ENCODE measurements around the gene DCC.

The DCC gene

GRCh38 chr18:53004798-53005197 is 664.8 kb downstream of the DCC start:
- no peak overlapping the region for H3K9ac ChIP-seq

GRCh38 chr18:53018791-53019190 is 678.8 kb downstream of the DCC start:
- no peak overlapping the region for H3K4me2 ChIP-seq
- no peak overlapping the region for H3K4me3 ChIP-seq
- no peaks in the 10 kb centered on the region for H3K4me1 ChIP-seq
- no peaks in the 10 kb centered on the region for H3K36me3 ChIP-seq
- H4K20me1 ChIP-seq, result no peaks in the 10 kb centered on the region
- H3K9me3 ChIP-seq, result no peaks in the 10 kb centered on the region
- H3K9ac ChIP-seq, result no peak overlapping the region
- no peak overlapping the region for H3K27ac ChIP-seq
- TF ChIP-seq Cebpa-rat (IDR thresholded peaks at IDR 0.05), result no peak
- H3K27me3 ChIP-seq, result no peaks in the 10 kb centered on the region

More at GRCh38 chr18:53004798-53005197, 664.8 kb downstream of the DCC start:
- H3K36me3 ChIP-seq, result no peaks in the 10 kb centered on the region
- H3K4me3 ChIP-seq, result no peak overlapping the region
- no peak overlapping the region for H3K27ac ChIP-seq
- no peak for TF ChIP-seq Cebpa-rat (IDR thresholded peaks at IDR 0.05)
- H3K27me3 ChIP-seq, result no peaks in the 10 kb centered on the region
- no peaks in the 10 kb centered on the region for H4K20me1 ChIP-seq
- H3K4me2 ChIP-seq, result no peak overlapping the region
- no peaks in the 10 kb centered on the region for H3K9me3 ChIP-seq
- no peaks in the 10 kb centered on the region for H3K4me1 ChIP-seq

GRCh38 chr18:53025247-53025646 is 685.2 kb downstream of the DCC start:
- Histone ChIP-seq H3K4me2 (no peak overlapping the region), H3K36me3 (no peaks in the 10 kb centered on the region), H3K27ac (no peak overlapping the region), H3K27me3 (no peaks in the 10 kb centered on the region), H3K4me3 (no peak overlapping the region), H4K20me1 (no peaks in the 10 kb centered on the region), H3K9ac (no peak overlapping the region), H3K4me1 (no peaks in the 10 kb centered on the region), H3K9me3 (no peaks in the 10 kb centered on the region)
- no peak for TF ChIP-seq Cebpa-rat (IDR thresholded peaks at IDR 0.05)

GRCh38 chr18:53028565-53028964 is 688.6 kb downstream of the DCC start:
- H3K27ac ChIP-seq, result no peak overlapping the region
- no peak for TF ChIP-seq Cebpa-rat (IDR thresholded peaks at IDR 0.05)
- H3K4me1 ChIP-seq, result no peaks in the 10 kb centered on the region
- no peaks in the 10 kb centered on the region for H4K20me1 ChIP-seq
- H3K9ac ChIP-seq, result no peak overlapping the region
- H3K4me2 ChIP-seq, result no peak overlapping the region
- no peak overlapping the region for H3K4me3 ChIP-seq
- H3K27me3 ChIP-seq, result no peaks in the 10 kb centered on the region
- no peaks in the 10 kb centered on the region for H3K36me3 ChIP-seq
- H3K9me3 ChIP-seq, result no peaks in the 10 kb centered on the region

- Histone ChIP-seq H3K9me3 (no peaks in the 10 kb centered on the region), H3K27me3 (no peaks in the 10 kb centered on the region), H4K20me1 (no peaks in the 10 kb centered on the region), H3K4me1 (no peaks in the 10 kb centered on the region), H3K36me3 (no peaks in the 10 kb centered on the region), H3K9ac (no peak overlapping the region), H3K27ac (no peak overlapping the region), H3K4me3 (no peak overlapping the region), H3K4me2 (no peak overlapping the region)
- TF ChIP-seq Cebpa-rat (IDR thresholded peaks at IDR 0.05), result no peak
These were observed 693.1 kb downstream of the DCC start for GRCh38 chr18:53033128-53033527.

GRCh38 chr18:53038608-53039007 is 698.6 kb downstream of the DCC start:
- H3K27ac ChIP-seq, result no peak overlapping the region
- H3K9ac ChIP-seq, result no peak overlapping the region
- H3K27me3 ChIP-seq, result no peaks in the 10 kb centered on the region
- H3K36me3 ChIP-seq, result no peaks in the 10 kb centered on the region
- no peaks in the 10 kb centered on the region for H3K4me1 ChIP-seq
- H3K4me2 ChIP-seq, result no peak overlapping the region
- no peak for TF ChIP-seq Cebpa-rat (IDR thresholded peaks at IDR 0.05)
- no peak overlapping the region for H3K4me3 ChIP-seq
- no peaks in the 10 kb centered on the region for H3K9me3 ChIP-seq
- no peaks in the 10 kb centered on the region for H4K20me1 ChIP-seq

GRCh38 chr18:53040286-53040685 is 700.3 kb downstream of the DCC start:
- no peak overlapping the region for H3K9ac ChIP-seq
- no peak for TF ChIP-seq Cebpa-rat (IDR thresholded peaks at IDR 0.05)

GRCh38 chr18:53056064-53056463 is 716.1 kb downstream of the DCC start:
- no peaks in the 10 kb centered on the region for H3K36me3 ChIP-seq
- no peak overlapping the region for H3K4me3 ChIP-seq
- no peaks in the 10 kb centered on the region for H3K9me3 ChIP-seq
- H3K4me1 ChIP-seq, result no peaks in the 10 kb centered on the region
- TF ChIP-seq Cebpa-rat (IDR thresholded peaks at IDR 0.05), result no peak
- H3K4me2 ChIP-seq, result no peak overlapping the region
- no peaks in the 10 kb centered on the region for H3K27me3 ChIP-seq
- H3K27ac ChIP-seq, result no peak overlapping the region
- H4K20me1 ChIP-seq, result no peaks in the 10 kb centered on the region
- no peak overlapping the region for H3K9ac ChIP-seq

More at GRCh38 chr18:53040286-53040685, 700.3 kb downstream of the DCC start:
- Histone ChIP-seq H3K4me1 (no peaks in the 10 kb centered on the region), H4K20me1 (no peaks in the 10 kb centered on the region), H3K4me3 (no peak overlapping the region), H3K9me3 (no peaks in the 10 kb centered on the region), H3K36me3 (no peaks in the 10 kb centered on the region), H3K27ac (no peak overlapping the region), H3K27me3 (no peaks in the 10 kb centered on the region), H3K4me2 (no peak overlapping the region)

GRCh38 chr18:53070788-53071187 is 730.8 kb downstream of the DCC start:
- Histone ChIP-seq H3K4me3 (no peak overlapping the region), H3K4me1 (no peaks in the 10 kb centered on the region), H3K4me2 (no peak overlapping the region), H3K27ac (no peak overlapping the region), H3K36me3 (no peaks in the 10 kb centered on the region), H3K9me3 (no peaks in the 10 kb centered on the region), H3K27me3 (no peaks in the 10 kb centered on the region), H3K9ac (no peak overlapping the region), H4K20me1 (no peaks in the 10 kb centered on the region)
- TF ChIP-seq Cebpa-rat (IDR thresholded peaks at IDR 0.05), result no peak

GRCh38 chr18:53080687-53081086 is 740.7 kb downstream of the DCC start:
- Histone ChIP-seq H3K36me3 (no peaks in the 10 kb centered on the region), H3K4me2 (no peak overlapping the region), H3K27me3 (no peaks in the 10 kb centered on the region), H3K9me3 (no peaks in the 10 kb centered on the region), H3K4me3 (no peak overlapping the region), H4K20me1 (no peaks in the 10 kb centered on the region), H3K4me1 (no peaks in the 10 kb centered on the region), H3K27ac (no peak overlapping the region), H3K9ac (no peak overlapping the region)
- TF ChIP-seq Cebpa-rat (IDR thresholded peaks at IDR 0.05), result no peak

- Histone ChIP-seq H3K4me3 (no peak overlapping the region), H3K36me3 (no peaks in the 10 kb centered on the region), H3K9me3 (no peaks in the 10 kb centered on the region), H3K27me3 (no peaks in the 10 kb centered on the region), H4K20me1 (no peaks in the 10 kb centered on the region), H3K4me1 (no peaks in the 10 kb centered on the region), H3K4me2 (no peak overlapping the region), H3K9ac (no peak overlapping the region), H3K27ac (no peak overlapping the region)
- TF ChIP-seq Cebpa-rat (IDR thresholded peaks at IDR 0.05), result no peak
These were observed 753.6 kb downstream of the DCC start for GRCh38 chr18:53093636-53094035.

Measured in BLaER1 (cell line).